Adrenal gland (tissue), 12 donors: ENCODE results near the gene TRIM47. TPM values are rescaled to one million over a fixed set of nuclear protein-coding genes. Genes with fewer than 3 reads are reported as not detected.

ENCODE experiments used
- DNase-seq, 7 donors: peaks; one replicate each; pipeline ENCODE4 v3.0.0-alpha.2; 2019 to 2020
- H3K27ac ChIP-seq, 5 donors: fragments of 200-600 bp; sonication (generic) in 4 of 5; 1 replicate in 3 of 5; 2 replicates in 2 of 5; pipeline versions ENCODE4 v1.5.1 to v1.8.0; 2016 to 2020; ENCODE audit warnings: mild to moderate bottlenecking in 1 of 5
- H3K27me3 ChIP-seq: fragments of 200-600 bp; 2 replicates; pipeline ENCODE4 v1.8.0; 2021
- H3K36me3 ChIP-seq, 2 donors: fragments of 200-600 bp; replicated peaks in 1 of 2; 1 replicate in 1 of 2; 2 replicates in 1 of 2; pipeline versions ENCODE4 v1.5.1 to v1.8.0; 2018 to 2022
- H3K4me1 ChIP-seq, 2 donors: fragments of 200-600 bp; replicated peaks in 1 of 2; 1 replicate in 1 of 2; 2 replicates in 1 of 2; pipeline versions ENCODE4 v1.5.1 to v1.8.0; 2018 to 2021
- H3K4me3 ChIP-seq, 4 donors: fragments of 200-600 bp; sonication (generic) in 3 of 4; one replicate each; pipeline ENCODE4 v1.5.1; 2016 to 2018
- H3K9me3 ChIP-seq, 3 donors: fragments of 200-600 bp; sonication (generic) in 1 of 3; replicated peaks in 1 of 3; 1 replicate in 2 of 3; 2 replicates in 1 of 3; pipeline versions ENCODE4 v1.5.1 to v1.8.0; 2016 to 2021
- CTCF ChIP-seq, 6 experiments: fragments of 450-650 bp in 4 of 6; fragments of 200-600 bp in 2 of 6; sonication (generic) in 1 of 6; IDR thresholded peaks; 1 replicate in 5 of 6; 2 replicates in 1 of 6; pipeline versions ENCODE4 v1.5.1 to v1.8.0; 2016 to 2021; ENCODE audit warnings: antibody characterized with exemption in 6 of 6, mild to moderate bottlenecking in 2 of 6, moderate library complexity in 1 of 6
- POLR2A ChIP-seq, 2 donors: fragments of 450-650 bp; IDR thresholded peaks; one replicate each; pipeline ENCODE4 v1.6.1; 2017; ENCODE audit warnings: antibody characterized with exemption in 2 of 2, mild to moderate bottlenecking in 2 of 2, moderate library complexity in 1 of 2
- WGBS, 4 donors: extraction: QIAGEN DNeasy Blood & Tissue Kit in 2 of 4; methylation state at CpG; one replicate each; pipeline versions ENCODE4 v1.1.5 to v1.1.7; 2013 to 2017; 5-methylcytosine and 5-hydroxymethylcytosine counted together
- intact Hi-C, 2 donors: fragments of 100-400 bp; cut with DNase I; formaldehyde crosslinking; loops; one replicate each; pipeline versions ENCODE4 v1.14.1 to v1.15.0; 2022 to 2023
- polyA plus RNA-seq, 3 donors: library from polyadenylated mRNA; stranded (reverse); fragments of 200-250 nt in 2 of 3; fragments of 350-450 nt in 1 of 3; fragmentation: Illumina TruSeq in 1 of 3; extraction: RNeasy Lipid Tissue Mini Kit (QIAGEN cat#74804) in 1 of 3; gene quantifications; one replicate each; pipeline ENCODE4 v1.2.3, GENCODE V29; 2013 to 2014
- total RNA-seq, 9 donors: library from RNA; depleted of rRNA in 4 of 9; stranded (reverse); fragments of >200 nt in 4 of 9; fragments of 120-200 nt in 1 of 9; fragmentation: NEBNext Ultra II Directional in 1 of 9; extraction: Animal tissue kit (Norgen Biotek cat#: 25700) in 1 of 9; gene quantifications; one replicate each; pipeline versions ENCODE4 v1.1.0 to v1.2.4, GENCODE V29; 2013 to 2023
- donor health status: healthy with polysubstance abuse.
- donor health status: Bipolar disorder and iron deficiency.
- donor health status: DM: yes; HTN: yes; CAD: no.
- donor health status: DM: no; HTN: no; CAD: no.
- donor health status: DM: no; HTN: no; CAD: no.
- donor health status: DM: yes; HTN: yes; CAD: no.

TRIM47 gene
- total and polyA plus RNA-seq, 12 donors, result 2.8 to 66.1 (median 24.5) TPM

- peaks cover 0 to 12% of the 10 kb centered on the region in 2 donors for H3K36me3 ChIP-seq
- H3K4me1 ChIP-seq, result peaks cover 8 to 17% of the 10 kb centered on the region in 2 donors
- intact Hi-C loops, result no loop called here
Measured at GRCh38 chr17:75831032-75831571, 47.3 kb downstream of the TRIM47 start.

GRCh38 chr17:75830164-75831031 is 48.0 kb downstream of the TRIM47 start:
- H3K4me1 ChIP-seq, result peaks cover 8 to 17% of the 10 kb centered on the region in 2 donors
- no peaks in the 10 kb centered on the region for H3K27me3 ChIP-seq
- no peaks in the 10 kb centered on the region for H3K9me3 ChIP-seq
- no peak overlapping the region for H3K27ac ChIP-seq
- intact Hi-C loops, result no loop called here
- whole genome bisulfite sequencing, 4 donors, result 68 to 76% (median 70%) methylated on average over 9 to 27 of the region's 27 CpGs
- TF ChIP-seq CTCF (IDR thresholded peaks at IDR 0.05) (peak; percentile 22 to 56 (median 44)), POLR2A (IDR thresholded peaks at IDR 0.05) (no peak)
- peaks cover 0 to 15% of the 10 kb centered on the region in 2 donors for H3K36me3 ChIP-seq
- DNase-seq, result no peak
- H3K4me3 ChIP-seq, result no peak overlapping the region

More at GRCh38 chr17:75831032-75831571, 47.3 kb downstream of the TRIM47 start:
- WGBS, 4 donors, result 86 to 93% (median 90%) methylated on average over 13 to 15 of the region's 15 CpGs
- H3K27me3 ChIP-seq, result no peaks in the 10 kb centered on the region
- no peak overlapping the region for H3K4me3 ChIP-seq
- TF ChIP-seq POLR2A (IDR thresholded peaks at IDR 0.05), result no peak
- DNase-seq, result no peak
- H3K9me3 ChIP-seq, result no peaks in the 10 kb centered on the region
- H3K27ac ChIP-seq, result peak overlapping the region in 1 of 5 donors; percentile 65

DNA sequence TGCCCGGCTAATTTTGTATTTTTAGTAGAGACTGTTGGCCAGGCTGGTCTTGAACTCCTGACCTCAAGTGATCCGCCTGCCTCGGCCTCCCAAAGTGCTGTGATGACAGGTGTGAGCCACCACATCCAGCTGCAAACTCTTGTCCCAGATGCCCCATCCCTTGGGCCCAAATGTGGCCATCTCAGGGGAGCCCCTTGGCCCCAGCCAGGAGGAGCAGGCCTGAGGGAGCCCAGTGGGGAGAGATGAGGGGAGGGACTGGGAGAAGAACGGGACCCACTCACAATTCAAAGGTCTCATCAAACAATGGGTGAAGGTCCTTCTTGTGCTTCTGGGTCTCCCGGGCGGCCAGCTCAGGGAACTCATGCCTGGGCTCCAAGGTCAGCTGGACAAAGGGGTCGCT is 48.6 kb downstream of the TRIM47 start:
- H3K36me3 ChIP-seq, result peaks cover 0 to 18% of the 10 kb centered on the region in 2 donors
- H3K4me3 ChIP-seq, result no peak overlapping the region
- no peaks in the 10 kb centered on the region for H3K27me3 ChIP-seq
- WGBS, 4 donors, result 62 to 85% (median 78%) methylated on average over 4 to 7 of the region's 7 CpGs
- H3K27ac ChIP-seq, result no peak overlapping the region
- peaks cover 8 to 17% of the 10 kb centered on the region in 2 donors for H3K4me1 ChIP-seq
- intact Hi-C loops, result loop anchor here in 1 of 2 donors (5.0 to 10.0 kb wide), 2 partner anchors 37 to 65 kb away; partner anchors contain the start of gene GALK1
- TF ChIP-seq CTCF (IDR thresholded peaks at IDR 0.05) (no peak), POLR2A (IDR thresholded peaks at IDR 0.05) (no peak)
- DNase-seq, result no peak
- no peaks in the 10 kb centered on the region for H3K9me3 ChIP-seq

DNA sequence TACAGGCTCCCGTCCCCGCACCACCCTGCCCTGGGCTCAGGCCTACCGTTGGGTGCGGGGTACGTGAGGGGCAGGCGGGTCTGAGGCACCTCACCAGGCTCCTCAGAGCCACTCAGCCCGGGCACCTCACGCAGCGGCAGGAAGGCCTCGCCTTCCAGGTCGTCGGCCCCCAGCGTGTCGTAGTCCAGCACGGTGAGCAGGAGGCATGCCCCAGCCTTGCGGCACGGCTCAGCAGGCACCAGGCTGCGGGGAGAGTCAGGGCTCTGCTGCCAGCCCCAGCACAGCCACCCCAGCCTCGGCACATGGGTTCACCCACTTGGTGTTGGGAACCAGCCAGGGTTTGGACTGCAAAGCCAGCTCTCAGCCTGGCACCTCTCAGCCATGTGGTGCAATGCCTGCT is 49.6 kb downstream of the TRIM47 start:
- Histone ChIP-seq H3K4me3 (no peak overlapping the region), H3K27ac (no peak overlapping the region), H3K36me3 (peaks cover 0 to 22% of the 10 kb centered on the region in 2 donors), H3K9me3 (no peaks in the 10 kb centered on the region), H3K4me1 (peaks cover 8 to 17% of the 10 kb centered on the region in 2 donors), H3K27me3 (no peaks in the 10 kb centered on the region)
- TF ChIP-seq POLR2A (IDR thresholded peaks at IDR 0.05), result no peak
- TF ChIP-seq CTCF (IDR thresholded peaks at IDR 0.05), result no peak
- no peak for DNase-seq
- intact Hi-C loops, result loop anchor here in 1 of 2 donors (5.0 to 10.0 kb wide), 2 partner anchors 36 to 64 kb away; partner anchors contain the start of gene GALK1
- WGBS, 4 donors, result 83 to 95% (median 93%) methylated on average over 13 to 19 of the region's 19 CpGs
